HG03066 (cell line): Measurements from ENCODE around the gene SEZ6L.

Experiments used
- ATAC-seq: cut with Tn5 transposase; IDR thresholded peaks from one replicate; pipeline ENCODE4 v1.9.1; 2021; ENCODE audit warnings: low read depth; ENCODE audit not compliant: unreplicated experiment

SEZ6L gene

DNA sequence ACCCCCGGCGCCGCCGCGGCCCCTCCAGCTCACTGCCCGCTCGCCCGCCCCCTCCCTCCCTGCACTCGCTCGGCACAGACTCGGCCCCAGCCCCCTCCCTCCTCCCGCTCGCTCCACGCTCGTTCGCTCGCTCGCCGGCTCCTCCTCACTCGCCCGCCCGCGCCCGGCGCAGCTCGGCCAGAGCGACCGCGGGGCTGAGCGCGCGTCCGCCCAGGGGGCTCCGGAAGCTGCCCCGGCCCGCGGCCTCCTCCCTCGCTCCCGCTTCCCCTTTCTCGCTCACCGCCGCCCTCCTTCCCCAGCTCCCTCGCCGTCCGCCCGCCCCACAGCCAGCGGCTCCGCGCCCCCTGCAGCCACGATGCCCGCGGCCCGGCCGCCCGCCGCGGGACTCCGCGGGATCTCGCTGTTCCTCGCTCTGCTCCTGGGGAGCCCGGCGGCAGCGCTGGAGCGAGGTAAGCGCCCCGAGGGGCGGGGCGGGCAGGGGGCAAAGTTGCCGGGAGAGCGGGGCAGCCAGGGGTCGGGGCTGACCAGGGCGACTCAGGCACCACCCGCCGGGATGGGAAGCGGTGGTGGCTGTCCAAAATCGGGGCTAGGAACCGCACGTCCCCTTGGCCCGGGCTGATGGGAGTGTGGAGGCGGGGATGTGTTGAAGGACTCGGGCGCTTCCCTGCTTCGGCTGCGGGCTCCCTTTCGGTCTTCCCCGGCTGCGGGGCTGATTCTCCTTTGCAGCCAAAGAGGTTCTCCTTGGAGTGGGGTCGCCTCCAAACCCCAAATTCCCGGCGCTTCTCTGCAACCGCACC is at the start of gene SEZ6L:
SEZ6L (plus strand) TSS at position 148 of the 797 bp plus-strand sequence; CDS start at position 356, 208 bp downstream.
- ATAC-seq = no peak

GRCh38 chr22:26122920-26123468 is 46.3 kb upstream of the SEZ6L start:
- ATAC-seq = no peak

- ATAC-seq = no peak
Measured at GRCh38 chr22:26124991-26125725, 44.1 kb upstream of the SEZ6L start.

DNA sequence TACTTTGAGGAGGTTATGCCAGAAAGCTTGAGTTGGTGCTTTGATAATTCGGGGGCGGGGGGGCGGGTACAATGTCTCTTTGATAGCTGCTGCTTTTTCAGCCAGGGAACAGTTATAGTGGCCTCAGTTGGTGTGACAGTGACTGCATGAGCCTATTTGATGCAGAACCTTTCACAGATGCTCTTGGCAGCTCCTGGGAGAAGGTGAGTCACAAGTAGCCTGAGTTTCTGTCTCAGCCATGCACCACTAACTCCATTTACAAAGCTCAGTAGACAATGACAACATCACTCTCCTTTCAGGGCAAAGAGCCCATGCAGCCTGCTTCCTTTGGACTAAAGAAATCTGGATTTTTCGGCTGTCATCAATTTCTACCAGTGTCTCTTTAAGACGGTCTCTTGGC is 42.1 kb upstream of the SEZ6L start:
- no peak for ATAC-seq

- ATAC-seq = no peak
Measured at GRCh38 chr22:26127556-26127955, 41.7 kb upstream of the SEZ6L start.

DNA sequence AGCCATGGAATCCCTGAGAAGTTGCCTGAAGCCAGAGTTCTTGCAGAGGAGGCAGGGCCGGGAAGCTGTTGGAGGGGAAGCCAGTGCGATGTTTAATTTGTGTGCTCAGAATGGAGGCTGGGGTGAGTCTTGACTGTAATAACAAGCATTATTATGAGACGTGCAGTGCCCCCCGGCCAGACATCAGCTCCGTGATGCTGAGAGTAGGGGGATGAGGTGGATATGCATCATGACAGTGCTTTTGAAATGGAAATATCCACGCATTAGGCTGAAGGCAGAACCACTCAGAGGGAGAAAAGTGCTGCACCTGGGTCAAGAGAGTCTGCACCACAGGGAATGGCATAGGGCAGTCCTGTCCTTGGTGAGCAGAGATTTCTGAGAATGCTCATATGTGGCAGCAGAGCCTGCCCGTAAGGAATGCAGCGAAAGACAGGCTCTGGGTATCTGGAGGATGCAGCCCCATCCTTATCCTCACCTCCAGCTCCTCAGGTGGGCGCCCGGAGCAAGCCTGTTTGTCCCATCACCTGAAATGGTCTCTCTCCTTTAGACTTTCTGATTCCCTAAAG is 37.6 kb upstream of the SEZ6L start:
- no peak for ATAC-seq

DNA sequence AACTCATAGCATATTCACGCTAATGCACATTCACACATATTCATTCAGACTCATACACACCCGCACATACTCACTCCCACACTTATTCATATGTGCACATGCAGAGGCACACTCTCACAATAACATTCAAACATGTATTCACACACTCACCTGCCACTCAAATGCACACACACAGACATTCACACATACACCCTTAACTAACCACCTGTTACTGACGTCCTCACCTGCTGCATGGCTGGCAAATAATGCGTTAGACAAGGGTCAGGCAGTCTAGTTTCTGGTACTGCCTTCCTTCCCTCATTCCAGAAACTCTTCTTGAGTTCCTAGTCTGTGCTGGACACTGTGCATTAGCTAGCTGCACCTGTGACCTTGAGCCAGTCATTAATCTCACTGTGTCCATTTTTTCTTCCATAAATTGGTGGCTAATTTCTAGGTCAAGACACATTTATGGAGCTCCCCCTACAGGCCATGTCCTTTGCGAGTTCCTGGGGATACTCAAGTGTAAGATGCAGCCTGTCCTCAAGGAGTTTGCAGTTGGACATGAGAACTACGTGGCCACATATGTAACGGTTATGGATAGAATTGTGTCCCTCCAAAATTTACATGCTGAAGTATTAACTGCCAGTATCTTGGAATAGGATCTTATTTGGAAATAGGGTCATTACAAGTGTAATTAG is 34.5 kb upstream of the SEZ6L start:
- ATAC-seq = no peak

DNA sequence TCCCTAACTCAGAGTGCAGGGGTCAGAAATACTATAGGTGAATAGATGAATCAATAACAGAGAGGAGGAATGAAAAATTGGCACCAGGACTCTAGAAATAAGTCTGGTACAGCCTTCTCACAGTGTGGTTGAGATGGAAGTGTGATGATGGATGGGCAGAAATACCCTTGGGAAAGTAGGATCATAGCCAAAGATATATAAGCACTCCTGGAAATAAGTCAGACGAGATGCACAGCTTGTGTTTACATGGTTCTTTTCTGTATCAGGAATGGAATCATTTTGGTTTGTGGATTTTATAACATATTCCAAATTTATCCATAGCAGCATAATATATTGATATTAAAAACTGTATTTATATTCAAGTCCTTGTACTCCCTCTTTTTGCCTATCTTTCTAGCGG is 33.5 kb upstream of the SEZ6L start:
- ATAC-seq = no peak

GRCh38 chr22:26139310-26139709 is 30.0 kb upstream of the SEZ6L start:
- no peak for ATAC-seq

- no peak for ATAC-seq
Measured at GRCh38 chr22:26141831-26142230, 27.4 kb upstream of the SEZ6L start.

- no peak for ATAC-seq
Measured at GRCh38 chr22:26143806-26144325, 25.4 kb upstream of the SEZ6L start.

DNA sequence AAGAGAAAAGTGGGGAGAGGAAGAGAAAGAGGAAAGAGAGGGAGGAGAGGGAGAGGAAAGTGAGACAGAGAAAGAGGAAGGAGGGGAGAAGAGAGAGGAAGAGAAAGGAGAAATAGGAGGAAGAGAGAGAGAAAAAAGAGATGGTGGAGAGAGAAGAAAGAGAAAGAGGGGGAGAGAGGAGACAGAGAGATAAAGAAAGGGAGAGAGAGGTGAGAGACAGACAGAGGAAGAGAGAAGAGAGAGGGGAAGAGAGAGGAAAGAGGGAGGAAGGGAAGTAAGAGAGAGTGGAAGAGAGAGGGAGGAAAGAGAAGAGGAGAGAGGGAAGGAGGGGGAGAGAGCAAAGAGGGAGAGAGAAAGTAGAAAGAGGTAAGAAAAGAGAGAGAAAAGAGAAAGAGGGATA is 9.4 kb upstream of the SEZ6L start:
- ATAC-seq = no peak

- ATAC-seq = no peak
Measured at GRCh38 chr22:26161746-26162145, 7.5 kb upstream of the SEZ6L start.

- no peak for ATAC-seq
Measured at GRCh38 chr22:26162926-26163325, 6.3 kb upstream of the SEZ6L start.

DNA sequence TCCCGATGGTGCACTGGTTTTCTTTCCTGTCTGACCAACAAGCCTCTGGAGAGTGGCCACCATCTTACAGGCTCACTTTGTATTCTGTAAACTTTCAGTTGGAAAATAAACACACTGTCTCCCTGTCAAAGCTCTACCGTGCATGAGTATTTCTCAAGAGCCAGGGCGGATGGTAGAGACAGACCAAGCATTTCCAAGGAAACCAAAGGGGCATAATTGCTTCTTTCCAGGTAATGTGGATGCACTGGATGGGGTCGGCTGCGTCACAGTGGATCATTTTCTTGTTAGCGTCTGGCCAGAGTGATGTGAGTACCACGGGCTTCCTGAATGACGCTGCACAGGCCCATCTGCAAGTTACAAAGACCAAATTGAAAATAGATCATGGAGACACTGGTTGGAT is 5.1 kb upstream of the SEZ6L start:
- ATAC-seq = no peak

DNA sequence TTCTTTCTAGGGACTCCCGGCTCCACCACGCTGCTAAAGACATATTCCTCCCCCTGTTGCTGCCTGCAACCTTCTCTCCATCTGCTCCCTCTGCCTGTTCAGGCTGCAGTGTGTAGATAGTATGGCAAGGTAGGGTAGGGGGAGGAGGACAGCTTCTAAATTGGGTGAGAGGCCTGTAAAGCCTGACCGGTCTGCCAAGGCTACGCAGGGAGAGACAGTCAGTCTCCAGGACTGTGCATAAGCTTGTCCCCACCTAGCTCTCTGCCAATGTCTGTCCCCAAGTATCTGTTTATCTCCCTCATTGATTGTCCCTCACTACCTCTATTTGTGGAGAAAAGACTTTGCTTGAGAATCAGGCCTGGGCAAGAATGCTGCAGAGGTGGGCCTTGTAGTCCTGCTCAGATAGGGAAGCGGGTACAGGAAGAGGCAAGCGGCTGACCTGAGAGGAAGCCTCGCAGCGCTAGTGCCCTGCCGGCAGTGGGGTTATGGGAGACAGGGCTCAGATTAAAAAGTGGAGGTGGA is 871 bp upstream of the SEZ6L start:
- no peak for ATAC-seq

- no peak for ATAC-seq
Measured at GRCh38 chr22:26168939-26169314, 335 bp upstream of the SEZ6L start.

- no peak for ATAC-seq
Measured at GRCh38 chr22:26170112-26170492, 840 bp downstream of the SEZ6L start.

DNA sequence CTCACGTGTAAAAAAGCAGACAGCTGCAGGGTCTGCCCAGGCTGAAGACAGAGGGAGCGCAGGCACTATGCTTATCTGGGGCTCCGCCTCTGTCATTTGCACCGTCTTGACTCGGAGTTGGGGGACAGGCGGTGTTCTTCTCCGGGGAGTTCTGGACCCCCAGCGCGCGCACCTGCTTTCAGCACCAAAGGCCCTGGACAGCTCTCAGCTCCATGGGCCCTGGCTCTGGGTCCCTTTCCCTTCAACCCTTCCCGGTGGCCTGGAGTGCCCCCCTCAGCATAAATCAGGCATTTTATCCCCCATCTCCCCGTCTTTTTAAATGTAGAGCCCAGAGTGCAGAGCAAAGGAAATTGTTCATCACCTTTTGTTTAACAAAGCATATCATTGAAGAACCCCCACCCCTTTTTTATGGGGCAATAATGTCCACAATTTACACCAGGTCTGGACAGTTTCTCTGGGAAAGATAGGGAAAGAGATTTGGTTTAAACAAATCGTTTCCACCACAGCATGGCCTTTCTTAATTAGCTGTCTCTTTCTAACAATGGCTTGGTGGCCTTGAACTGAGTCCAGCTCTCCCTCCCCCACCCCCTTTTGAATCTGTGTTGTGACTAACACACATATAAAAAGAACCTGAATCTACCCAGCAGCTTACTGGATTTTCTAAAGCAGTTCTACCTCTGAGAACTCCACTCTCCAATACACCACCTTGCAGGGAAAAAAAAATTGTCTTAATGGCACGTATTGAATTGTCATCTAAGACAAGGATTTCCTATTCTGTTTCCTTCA is 1.7 kb downstream of the SEZ6L start:
- no peak for ATAC-seq
